PC-9 (cell line): ENCODE results near the gene MYO1E. TPM values are rescaled to one million over a fixed set of nuclear protein-coding genes. Genes with fewer than 3 reads are reported as not detected.

Source experiments
- BruUV-seq: library from RNA; stranded (reverse); fragments of 400-500 nt; replicated peaks from 2 replicates; lab custom pipeline; 2021; lab: Mats Ljungman, UMichigan
- CTCF ChIA-PET: fragments of 300-600 bp; sonication (Branson Sonifier 250); formaldehyde crosslinking; loops from one replicate; lab custom pipeline; 2022; ENCODE audit warnings: antibody characterized with exemption; lab: Charles Lee
- POLR2A ChIA-PET: fragments of 300-600 bp; sonication (Branson Sonifier 250); formaldehyde crosslinking; loops from one replicate; lab custom pipeline; 2022; ENCODE audit warnings: antibody characterized with exemption; ENCODE audit not compliant: unreplicated experiment; lab: Charles Lee
- DNase-seq, 2 experiments: peaks; one replicate each; pipeline versions ENCODE4 v3.0.0 to v3.0.0-alpha.2; 2015 to 2022; ENCODE audit warnings: mixed read lengths in 1 of 2
- H2AFZ ChIP-seq: fragments of 200-600 bp; sonication (generic); 2 replicates; pipeline ENCODE4 v1.8.1; 2017; ENCODE audit warnings: antibody characterized with exemption
- H3F3A ChIP-seq: fragments of 200-600 bp; sonication (generic); 2 replicates; pipeline ENCODE4 v1.8.1; 2017; ENCODE audit warnings: antibody characterized with exemption, mild to moderate bottlenecking, low read depth; ENCODE audit not compliant: insufficient read depth
- H3K27ac ChIP-seq: fragments of 200-600 bp; sonication (generic); 2 replicates; pipeline ENCODE4 v1.6.1; 2016; ENCODE audit warnings: mixed run types
- H3K27me3 ChIP-seq: fragments of 200-600 bp; sonication (generic); 2 replicates; pipeline ENCODE4 v1.6.1; 2016; ENCODE audit warnings: low read depth, mixed run types; ENCODE audit not compliant: insufficient read depth
- H3K36me3 ChIP-seq: fragments of 200-600 bp; sonication (generic); 2 replicates; pipeline ENCODE4 v1.6.1; 2016; ENCODE audit warnings: low read depth, mixed run types
- H3K4me1 ChIP-seq: fragments of 200-600 bp; sonication (generic); replicated peaks from 2 replicates; pipeline ENCODE4 v1.6.1; 2016; ENCODE audit warnings: mixed run types; ENCODE audit not compliant: insufficient read depth
- H3K4me2 ChIP-seq: fragments of 200-600 bp; sonication (generic); 2 replicates; pipeline ENCODE4 v1.6.1; 2017; ENCODE audit warnings: mixed run types
- H3K4me3 ChIP-seq: fragments of 200-600 bp; sonication (generic); 2 replicates; pipeline ENCODE4 v1.6.1; 2016; ENCODE audit warnings: mixed run types
- H3K79me2 ChIP-seq: fragments of 200-600 bp; sonication (generic); 2 replicates; pipeline ENCODE4 v1.6.1; 2017; ENCODE audit warnings: low read depth, mixed run types
- H3K9me2 ChIP-seq: fragments of 200-600 bp; sonication (generic); 2 replicates; pipeline ENCODE4 v1.8.1; 2017; ENCODE audit warnings: mild to moderate bottlenecking; ENCODE audit not compliant: insufficient read depth
- H3K9me3 ChIP-seq: fragments of 200-600 bp; sonication (generic); 2 replicates; pipeline ENCODE4 v1.8.1; 2016; ENCODE audit warnings: low read depth; ENCODE audit not compliant: insufficient read depth
- H4K20me1 ChIP-seq: fragments of 200-600 bp; sonication (generic); 2 replicates; pipeline ENCODE4 v1.8.1; 2017; ENCODE audit not compliant: insufficient read depth
- CTCF ChIP-seq: fragments of 200-600 bp; sonication (generic); conservative IDR thresholded peaks from 2 replicates; pipeline ENCODE4 v1.6.1; 2017; ENCODE audit warnings: mixed run types, antibody characterized with exemption, mild to moderate bottlenecking, moderate library complexity
- EZH2 ChIP-seq: fragments of 200-600 bp; sonication (generic); IDR thresholded peaks from 2 replicates; pipeline ENCODE4 v1.8.0; 2017; ENCODE audit warnings: antibody characterized with exemption, low read depth
- intact Hi-C: fragments of 100-400 bp; cut with micrococcal nuclease; formaldehyde crosslinking; loops from one replicate; pipeline ENCODE4 v1.10.0; 2022; ENCODE audit not compliant: unreplicated experiment
- total RNA-seq: library from RNA; stranded (reverse); gene quantifications from 2 replicates; pipeline ENCODE4 v1.2.3, GENCODE V29; 2021

Gene MYO1E
- total RNA-seq, 1 experiment from 2014 or later, result 156 TPM

GRCh38 chr15:59371458-59372351, 966 bp downstream of the MYO1E start:
- intact Hi-C loops, result loop anchor here (1.0 to 10.0 kb wide), 7 partner anchors 74 to 847 kb away; no protein-coding TSS in a partner anchor
- peak overlapping the region; percentile 89 for H3K27ac ChIP-seq
- peaks cover 21% of the 10 kb centered on the region; the same call in 1 of the 2 replicates for H4K20me1 ChIP-seq
- H3K4me1 ChIP-seq, result peaks cover 39% of the 10 kb centered on the region
- no peaks in the 10 kb centered on the region for H3K27me3 ChIP-seq
- BruUV-seq, result no TSS peak
- TF ChIP-seq EZH2 (no peak), CTCF (no peak)
- POLR2A ChIA-PET, result interaction anchor here (0.6 to 1.6 kb wide), 4 partner anchors 9 to 88 kb away, joined by 13 to 18 read pairs (median 16); no protein-coding TSS in a partner anchor
- H3K79me2 ChIP-seq, result peaks cover 72% of the 10 kb centered on the region
- CTCF ChIA-PET, result no interaction called here
- peak overlapping the region; percentile 97 for H3K4me3 ChIP-seq
- peak in 1 of 2 experiments; percentile 65 for DNase-seq
- peak overlapping the region; percentile 69; the same call in 1 of the 2 replicates for H2AFZ ChIP-seq
- no peaks in the 10 kb centered on the region; the same call in 1 of the 2 replicates for H3F3A ChIP-seq
- no peaks in the 10 kb centered on the region; the same call in 1 of the 2 replicates for H3K36me3 ChIP-seq
- no peaks in the 10 kb centered on the region for H3K9me2 ChIP-seq
- H3K9me3 ChIP-seq, result no peaks in the 10 kb centered on the region
- H3K4me2 ChIP-seq, result peak overlapping the region; percentile 85

DNA sequence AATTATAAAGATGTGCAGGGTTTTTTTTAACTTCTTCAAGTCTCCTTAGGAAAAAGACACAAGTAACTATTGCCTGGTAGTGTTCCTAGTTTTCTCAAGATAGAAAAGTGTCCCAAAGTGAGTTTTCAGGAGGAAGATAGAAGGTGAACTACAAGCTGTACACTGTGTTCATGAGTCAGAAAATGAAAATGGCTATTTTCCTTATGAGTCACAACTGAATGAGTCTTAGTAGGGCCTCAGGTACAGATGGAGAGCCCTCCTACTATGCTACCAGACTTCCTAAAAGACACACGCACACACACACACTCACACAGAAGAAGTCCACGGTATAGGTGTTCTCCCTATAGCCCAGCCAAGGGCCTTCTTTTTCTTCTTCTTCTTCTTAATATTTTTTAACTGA, 3.1 kb downstream of the MYO1E start:
- H3K9me2 ChIP-seq, result no peaks in the 10 kb centered on the region
- H3K4me2 ChIP-seq, result peak overlapping the region; percentile 85
- H3K4me3 ChIP-seq, result peak overlapping the region; percentile 97; the same call in 1 of the 2 replicates
- no peak for DNase-seq
- POLR2A ChIA-PET, result interaction anchor here (0.6 kb wide), 1 partner anchor 977 kb away, joined by 4 read pairs; no protein-coding TSS in a partner anchor
- H4K20me1 ChIP-seq, result peaks cover 34% of the 10 kb centered on the region
- CTCF ChIA-PET, result no interaction called here
- peaks cover 6% of the 10 kb centered on the region; the same call in 1 of the 2 replicates for H3K36me3 ChIP-seq
- TF ChIP-seq CTCF (no peak), EZH2 (no peak)
- H3K27me3 ChIP-seq, result no peaks in the 10 kb centered on the region
- H3K9me3 ChIP-seq, result no peaks in the 10 kb centered on the region
- BruUV-seq, result no TSS peak
- H3K4me1 ChIP-seq, result peaks cover 43% of the 10 kb centered on the region
- intact Hi-C loops, result no loop called here
- H3K27ac ChIP-seq, result 0 out of 2 replicates have a peak overlapping the region, but pooled peaks have one; percentile 63
- peaks cover 90% of the 10 kb centered on the region for H3K79me2 ChIP-seq
- H3F3A ChIP-seq, result no peaks in the 10 kb centered on the region; the same call in 1 of the 2 replicates
- no peak overlapping the region for H2AFZ ChIP-seq

DNA sequence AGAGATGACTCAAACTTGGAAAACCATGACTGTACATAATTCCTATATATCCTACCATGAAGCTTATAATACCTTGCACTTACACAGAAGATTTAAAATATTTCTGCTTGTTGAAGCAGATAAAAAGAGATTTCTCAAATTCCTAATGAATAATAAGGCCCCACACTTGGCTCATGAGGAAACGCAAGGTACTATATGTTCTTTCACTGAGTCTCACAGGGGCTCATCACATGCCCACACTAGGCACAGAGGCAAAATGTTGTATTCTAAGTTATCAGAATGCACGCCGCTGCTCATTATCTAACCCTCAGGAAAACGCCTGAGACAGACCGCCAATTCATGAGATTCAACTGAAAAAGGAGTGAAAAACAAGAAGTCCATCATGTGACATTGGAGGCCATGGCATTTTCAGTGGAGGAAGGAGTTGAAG, 5.6 kb downstream of the MYO1E start:
- no TSS peak for BruUV-seq
- H2AFZ ChIP-seq, result no peak overlapping the region
- no peaks in the 10 kb centered on the region for H3K27me3 ChIP-seq
- ChIA-PET CTCF (interaction anchor here (1.4 kb wide), 1 partner anchor 110 kb away, joined by 3 read pairs; no protein-coding TSS in a partner anchor), POLR2A (interaction anchor here (0.5 to 0.7 kb wide), 3 partner anchors 21 to 445 kb away, joined by 3 to 4 read pairs (median 3); no protein-coding TSS in a partner anchor)
- intact Hi-C loops, result no loop called here
- H3K9me2 ChIP-seq, result no peaks in the 10 kb centered on the region
- peak overlapping the region; percentile 56; the same call in 1 of the 2 replicates for H3K27ac ChIP-seq
- peaks cover 36% of the 10 kb centered on the region for H3K4me1 ChIP-seq
- peaks cover 40% of the 10 kb centered on the region for H4K20me1 ChIP-seq
- TF ChIP-seq CTCF (no peak), EZH2 (no peak)
- no peaks in the 10 kb centered on the region for H3K9me3 ChIP-seq
- H3K4me3 ChIP-seq, result no peak overlapping the region
- H3K36me3 ChIP-seq, result peaks cover 9% of the 10 kb centered on the region; the same call in 1 of the 2 replicates
- peak overlapping the region; percentile 60 for H3K4me2 ChIP-seq
- peaks cover 97% of the 10 kb centered on the region for H3K79me2 ChIP-seq
- DNase-seq, result no peak
- no peaks in the 10 kb centered on the region; the same call in 1 of the 2 replicates for H3F3A ChIP-seq
